HCEC 1CT (cell line): Measurements from ENCODE around the gene BGN.

Experiments
- DNase-seq: peaks from one replicate; pipeline ENCODE4 v3.0.0-alpha.2; 2017

BGN gene

GRCh38 chrX:153509592-153509991, 14.8 kb downstream of the BGN start:
- no peak for DNase-seq

- DNase-seq = no peak
These were observed 15.6 kb downstream of the BGN start for GRCh38 chrX:153510383-153510782.

GRCh38 chrX:153511784-153512500, 17.2 kb downstream of the BGN start:
- no peak for DNase-seq

GRCh38 chrX:153512501-153512893, 17.7 kb downstream of the BGN start:
- no peak for DNase-seq

GRCh38 chrX:153513265-153513664, 18.5 kb downstream of the BGN start:
- DNase-seq = no peak

GRCh38 chrX:153514259-153514658, 19.5 kb downstream of the BGN start:
- DNase-seq = no peak

- DNase-seq = no peak
These were observed 20.7 kb downstream of the BGN start for GRCh38 chrX:153515435-153515834.

GRCh38 chrX:153516073-153516472, 21.3 kb downstream of the BGN start:
- no peak for DNase-seq

GRCh38 chrX:153517423-153517822, 22.6 kb downstream of the BGN start, which contains the start of gene ATP2B3:
ATP2B3 (plus strand) TSS chrX:153517642; CDS start chrX:153536248, 18,606 bp downstream.
- DNase-seq = no peak

- DNase-seq = no peak
These were observed 23.4 kb downstream of the BGN start for GRCh38 chrX:153517946-153518834.

- no peak for DNase-seq
These were observed 24.9 kb downstream of the BGN start for GRCh38 chrX:153519569-153520286.

GRCh38 chrX:153520287-153520917, 25.6 kb downstream of the BGN start:
- DNase-seq = no peak

- no peak for DNase-seq
These were observed 26.3 kb downstream of the BGN start for GRCh38 chrX:153521034-153521433.

GRCh38 chrX:153522259-153522658, 27.5 kb downstream of the BGN start:
- DNase-seq = no peak

- DNase-seq = no peak
These were observed 28.5 kb downstream of the BGN start for GRCh38 chrX:153523269-153523668.

- no peak for DNase-seq
These were observed 29.5 kb downstream of the BGN start for GRCh38 chrX:153524234-153524633.

GRCh38 chrX:153525451-153525850, 30.7 kb downstream of the BGN start:
- DNase-seq = no peak

- no peak for DNase-seq
These were observed 31.3 kb downstream of the BGN start for GRCh38 chrX:153526042-153526441.

- DNase-seq = no peak
These were observed 32.0 kb downstream of the BGN start for GRCh38 chrX:153526801-153527200.

GRCh38 chrX:153527208-153527607, 32.4 kb downstream of the BGN start:
- DNase-seq = no peak

- no peak for DNase-seq
These were observed 35.8 kb downstream of the BGN start for GRCh38 chrX:153530411-153531129.

GRCh38 chrX:153533091-153533490, 38.3 kb downstream of the BGN start:
- no peak for DNase-seq
